Esophagus muscularis mucosa (tissue), 4 donors: ENCODE data around the gene MED7.

ENCODE experiments used
- CTCF ChIP-seq, 3 experiments: fragments of 200-600 bp in 2 of 3; fragments of 450-650 bp in 1 of 3; sonication (generic) in 2 of 3; IDR thresholded peaks; one replicate each; pipeline ENCODE4 v1.5.1; 2017 to 2019; ENCODE audit warnings: antibody characterized with exemption in 3 of 3, mild to moderate bottlenecking in 2 of 3, moderate library complexity in 1 of 3
- EP300 ChIP-seq: sonication (generic); formaldehyde crosslinking; IDR thresholded peaks from one replicate; pipeline ENCODE4 v1.6.1; 2017; ENCODE audit warnings: antibody characterized with exemption
- POLR2A ChIP-seq: fragments of 450-650 bp; IDR thresholded peaks from one replicate; pipeline ENCODE4 v1.6.1; 2017; ENCODE audit warnings: antibody characterized with exemption, moderate library complexity, mild to moderate bottlenecking, low read depth
- POLR2AphosphoS5 ChIP-seq, 2 donors: sonication (generic); formaldehyde crosslinking; IDR thresholded peaks; one replicate each; pipeline ENCODE4 v1.6.1; 2017; ENCODE audit warnings: antibody characterized with exemption in 2 of 2

GRCh38 chr5:157189223-157189622 is 46.6 kb upstream of the MED7 start:
- TF ChIP-seq CTCF (IDR thresholded peaks at IDR 0.05) (no peak), EP300 (no peak), POLR2AphosphoS5 (IDR thresholded peaks at IDR 0.05) (no peak), POLR2A (no peak)
